Ovary (tissue), 9 donors: ENCODE measurements around the gene GATA3. TPM values are rescaled to one million over a fixed set of nuclear protein-coding genes. Genes with fewer than 3 reads are reported as not detected.

Source experiments
- DNase-seq, 5 donors: peaks; one replicate each; pipeline ENCODE4 v3.0.0-alpha.2; 2019 to 2020
- H3K27ac ChIP-seq, 2 donors: fragments of 200-600 bp; one replicate each; pipeline versions ENCODE4 v1.5.1 to v1.8.0; 2019 to 2022
- H3K27me3 ChIP-seq: fragments of 200-600 bp; one replicate; pipeline ENCODE4 v1.8.0; 2022
- H3K36me3 ChIP-seq: fragments of 200-600 bp; sonication (generic); one replicate; pipeline ENCODE4 v1.5.1; 2019
- H3K4me1 ChIP-seq: one replicate; pipeline ENCODE4 v1.8.1; 2013; ENCODE audit warnings: mild to moderate bottlenecking, moderate library complexity; ENCODE audit not compliant: insufficient read depth
- H3K4me3 ChIP-seq: fragments of 200-600 bp; sonication (generic); one replicate; pipeline ENCODE4 v1.5.1; 2017
- H3K9me3 ChIP-seq, 2 donors: fragments of 200-600 bp in 1 of 2; sonication (generic) in 1 of 2; one replicate each; pipeline versions ENCODE4 v1.5.1 to v1.8.1; 2013 to 2019; ENCODE audit warnings: mild to moderate bottlenecking in 1 of 2, moderate library complexity in 1 of 2
- CTCF ChIP-seq, 3 donors: fragments of 450-650 bp in 2 of 3; fragments of 200-600 bp in 1 of 3; IDR thresholded peaks; one replicate each; pipeline versions ENCODE4 v1.5.1 to v1.8.0; 2016 to 2022; ENCODE audit warnings: antibody characterized with exemption in 3 of 3, mild to moderate bottlenecking in 1 of 3
- EP300 ChIP-seq: sonication (generic); formaldehyde crosslinking; IDR thresholded peaks from one replicate; pipeline ENCODE4 v1.6.1; 2017; ENCODE audit warnings: antibody characterized with exemption
- POLR2A ChIP-seq: fragments of 450-650 bp; IDR thresholded peaks from one replicate; pipeline ENCODE4 v1.6.1; 2017; ENCODE audit warnings: antibody characterized with exemption, mild to moderate bottlenecking, moderate library complexity
- WGBS, 3 donors: extraction: QIAGEN DNeasy Blood & Tissue Kit in 1 of 3; methylation state at CpG; one replicate each; pipeline versions ENCODE4 v1.1.5 to v1.1.7; 2013 to 2017; 5-methylcytosine and 5-hydroxymethylcytosine counted together
- intact Hi-C, 4 donors: fragments of 100-400 bp; cut with DNase I; formaldehyde crosslinking; loops; one replicate each; pipeline versions ENCODE4 v1.11.0 to v1.15.1; 2022 to 2023
- polyA plus RNA-seq, 2 donors: library from polyadenylated mRNA; stranded (reverse); fragments of 200-250 nt in 1 of 2; fragments of 350-450 nt in 1 of 2; fragmentation: Illumina TruSeq in 1 of 2; extraction: RNeasy Lipid Tissue Mini Kit (QIAGEN cat#74804) in 1 of 2; gene quantifications; one replicate each; pipeline ENCODE4 v1.2.3, GENCODE V29; 2013 to 2014
- total RNA-seq, 7 donors: library from RNA; depleted of rRNA in 2 of 7; stranded (reverse); fragments of >200 nt in 2 of 7; fragmentation: NEBNext Ultra II Directional in 3 of 7; extraction: Animal tissue kit (Norgen Biotek cat#: 25700) in 3 of 7; gene quantifications; one replicate each; pipeline versions ENCODE4 v1.1.0 to v1.2.4, GENCODE V29; 2016 to 2023
- donor health status: DM: no; HTN: no; CAD: no; lungs with moderate emphysema.
- donor health status: DM: no; HTN: no; CAD: no.
- donor health status: Bipolar disorder and iron deficiency.
- donor health status: DM: yes; HTN: yes; CAD: no.
- donor health status: DM: no; HTN: no; CAD: no.
- donor health status: DM: yes; HTN: yes; CAD: no.

Gene GATA3
- total and polyA plus RNA-seq, 9 donors, result 0.15 to 0.48 (median 0.38) TPM; not detected in 2

GRCh38 chr10:8116474-8116873, 62.0 kb downstream of the GATA3 start:
- H3K4me3 ChIP-seq, result no peak overlapping the region
- WGBS, 3 donors, result 61 to 65% (median 63%) methylated on average over 5 of the region's 5 CpGs
- H3K9me3 ChIP-seq, result no peaks in the 10 kb centered on the region
- intact Hi-C loops, result no loop called here
- H3K4me1 ChIP-seq, result no peaks in the 10 kb centered on the region
- no peak for TF ChIP-seq POLR2A
- TF ChIP-seq CTCF (IDR thresholded peaks at IDR 0.05), result no peak
- TF ChIP-seq EP300, result no peak
- no peak for DNase-seq
- no peaks in the 10 kb centered on the region for H3K36me3 ChIP-seq
- H3K27ac ChIP-seq, result no peak overlapping the region
- no peaks in the 10 kb centered on the region for H3K27me3 ChIP-seq

GRCh38 chr10:8116926-8117493, 62.5 kb downstream of the GATA3 start:
- DNase-seq, result no peak
- TF ChIP-seq CTCF (IDR thresholded peaks at IDR 0.05) (no peak), EP300 (no peak), POLR2A (no peak)
- Histone ChIP-seq H3K4me3 (no peak overlapping the region), H3K27ac (no peak overlapping the region), H3K36me3 (no peaks in the 10 kb centered on the region), H3K27me3 (no peaks in the 10 kb centered on the region), H3K9me3 (no peaks in the 10 kb centered on the region), H3K4me1 (no peaks in the 10 kb centered on the region)
- 17 to 23% (median 18%) methylated on average over 12 of the region's 12 CpGs for WGBS, 3 donors
- intact Hi-C loops, result no loop called here

GRCh38 chr10:8121201-8121890, 66.9 kb downstream of the GATA3 start:
- Histone ChIP-seq H3K27ac (no peak overlapping the region), H3K9me3 (no peaks in the 10 kb centered on the region), H3K4me3 (no peak overlapping the region), H3K36me3 (no peaks in the 10 kb centered on the region), H3K27me3 (no peaks in the 10 kb centered on the region), H3K4me1 (no peaks in the 10 kb centered on the region)
- intact Hi-C loops, result no loop called here
- TF ChIP-seq EP300 (no peak), POLR2A (no peak), CTCF (IDR thresholded peaks at IDR 0.05) (no peak)
- DNase-seq, result no peak
- 73 to 74% (median 73%) methylated on average over 12 of the region's 12 CpGs for WGBS, 3 donors

- no peak overlapping the region for H3K4me3 ChIP-seq
- H3K27ac ChIP-seq, result no peak overlapping the region
- TF ChIP-seq CTCF (IDR thresholded peaks at IDR 0.05) (no peak), POLR2A (no peak), EP300 (no peak)
- no peak for DNase-seq
- H3K9me3 ChIP-seq, result no peaks in the 10 kb centered on the region
- 84 to 87% (median 86%) methylated on average over 7 of the region's 7 CpGs for WGBS, 3 donors
- intact Hi-C loops, result no loop called here
- H3K4me1 ChIP-seq, result no peaks in the 10 kb centered on the region
- H3K27me3 ChIP-seq, result no peaks in the 10 kb centered on the region
- H3K36me3 ChIP-seq, result no peaks in the 10 kb centered on the region
Observed at GRCh38 chr10:8122611-8123369, 68.3 kb downstream of the GATA3 start.
